K562 (cell line): ENCODE results near the gene PRKCG. TPM values are rescaled to one million over a fixed set of nuclear protein-coding genes. Genes with fewer than 3 reads are reported as not detected.

Experiments
- ATAC-seq: fragments of 200-7000 bp; cut with Tn5 transposase; 3 replicates; pipeline ENCODE4 v1.9.1; 2020; ENCODE audit warnings: moderate library complexity
- BruUV-seq: library from RNA; stranded (reverse); fragments of 400-500 nt; replicated peaks from 2 replicates; lab custom pipeline; 2021; lab: Mats Ljungman, UMichigan
- CTCF ChIA-PET: fragments of 300-600 bp; formaldehyde crosslinking; extraction: SDS; loops from one replicate; lab custom pipeline; 2021; ENCODE audit warnings: low intra/inter-chr PET ratio; lab: Yijun Ruan, JAX
- POLR2A ChIA-PET: fragments of 300-600, 350-650 bp; sonication (Branson Sonifier 250); formaldehyde crosslinking; extraction: SDS; loops from one replicate; lab custom pipeline; 2021; ENCODE audit warnings: antibody characterized with exemption, inconsistent platforms; lab: Yijun Ruan, JAX
- DNase-seq, 4 experiments: peaks; one replicate each; pipeline versions ENCODE4 v3.0.0 to v3.0.0-alpha.2; 2011 to 2018; ENCODE audit warnings: low spot score in 3 of 4, mixed read lengths in 3 of 4; ENCODE audit errors: extremely low read depth in 1 of 4
- FAIRE-seq: peaks from 2 replicates; lab custom pipeline; 2011; peaks lifted over from hg19 to GRCh38; lab: Jason Lieb, UNC
- H2AFZ ChIP-seq: 2 replicates; pipeline ENCODE4 v1.6.0; 2011; ENCODE audit warnings: low read depth, low read length, control low read depth, inconsistent platforms
- H3K27ac ChIP-seq: fragments of 200-600 bp; 3 replicates; pipeline ENCODE4 v1.8.0; 2011; ENCODE audit warnings: low read depth, mild to moderate bottlenecking, control low read depth, inconsistent platforms, low read length, moderate library complexity, mixed read lengths; ENCODE audit errors: extremely low read depth
- H3K27me3 ChIP-seq, 2 experiments: fragments of 300-600 bp in 1 of 2; 2 replicates in 1 of 2; 3 replicates in 1 of 2; pipeline versions ENCODE4 v1.6.0 to v1.8.0; 2011; ENCODE audit warnings: inconsistent platforms in 2 of 2, low read length in 2 of 2, mild to moderate bottlenecking in 1 of 2, mixed read lengths in 1 of 2, moderate library complexity in 1 of 2; ENCODE audit not compliant: control insufficient read depth in 2 of 2, insufficient read depth in 2 of 2
- H3K36me3 ChIP-seq: fragments of 300-600 bp; 3 replicates; pipeline ENCODE4 v1.8.0; 2011; ENCODE audit warnings: mild to moderate bottlenecking, low read length, inconsistent platforms; ENCODE audit not compliant: control insufficient read depth, insufficient read depth
- H3K4me1 ChIP-seq, 2 experiments: fragments of 200-600 bp in 1 of 2; replicated peaks in 1 of 2; 2 replicates in 1 of 2; 3 replicates in 1 of 2; pipeline versions ENCODE4 v1.5.1 to v1.8.0; 2011; ENCODE audit warnings: inconsistent platforms in 2 of 2, low read length in 2 of 2, mild to moderate bottlenecking in 1 of 2, mixed read lengths in 1 of 2, moderate library complexity in 1 of 2; ENCODE audit not compliant: control insufficient read depth in 2 of 2, insufficient read depth in 2 of 2
- H3K4me2 ChIP-seq: 2 replicates; pipeline ENCODE4 v1.6.1; 2011; ENCODE audit warnings: low read length, control low read depth, inconsistent platforms, mixed read lengths; ENCODE audit not compliant: insufficient read depth
- H3K4me3 ChIP-seq: fragments of 200-600 bp; sonication (generic), shearing (Covaris generic); 2 replicates; pipeline ENCODE4 v1.5.1; 2016; ENCODE audit warnings: control low read depth, inconsistent platforms
- H3K79me2 ChIP-seq: fragments of 200-600 bp; 3 replicates; pipeline ENCODE4 v1.8.0; 2011; ENCODE audit warnings: low read length, inconsistent platforms; ENCODE audit not compliant: control insufficient read depth, insufficient read depth
- H3K9ac ChIP-seq, 2 experiments: 2 replicates each; pipeline versions ENCODE4 v1.6.0 to v1.6.1; 2011; ENCODE audit warnings: low read depth in 2 of 2, low read length in 2 of 2, control low read depth in 1 of 2, inconsistent platforms in 1 of 2, mild to moderate bottlenecking in 1 of 2, mixed read lengths in 1 of 2; ENCODE audit not compliant: insufficient read depth in 1 of 2
- H3K9me1 ChIP-seq: one replicate; pipeline ENCODE4 v1.6.0; 2011; ENCODE audit warnings: inconsistent platforms, mild to moderate bottlenecking, low read length, moderate library complexity; ENCODE audit not compliant: control insufficient read depth, insufficient read depth
- H3K9me3 ChIP-seq: replicated peaks from 2 replicates; pipeline ENCODE4 v1.5.1; 2011; ENCODE audit warnings: low read depth, low read length, inconsistent platforms; ENCODE audit not compliant: control insufficient read depth, insufficient read depth
- H4K20me1 ChIP-seq: replicated peaks from 2 replicates; pipeline ENCODE4 v1.6.1; 2011; ENCODE audit warnings: low read length, inconsistent platforms, mixed read lengths; ENCODE audit not compliant: control insufficient read depth, insufficient read depth
- EHMT2 ChIP-seq: fragments of 450-650 bp; IDR thresholded peaks from 2 replicates; pipeline ENCODE4 v1.6.1; 2018; ENCODE audit warnings: antibody characterized with exemption
- KLF16 ChIP-seq: IDR thresholded peaks from 2 replicates; pipeline ENCODE4 v1.6.1; 2016; ENCODE audit warnings: antibody characterized with exemption
- MIER1 ChIP-seq: fragments of 450-650 bp; IDR thresholded peaks from 2 replicates; pipeline ENCODE4 v1.6.1; 2016; ENCODE audit warnings: antibody characterized with exemption, mild to moderate bottlenecking, low read depth
- REST ChIP-seq, 2 experiments: fragments of 450-650 bp; formaldehyde crosslinking in 1 of 2; IDR thresholded peaks; 2 replicates each; pipeline versions ENCODE4 v1.4.0 to v1.6.1; 2014 to 2020; ENCODE audit warnings: mild to moderate bottlenecking in 2 of 2, borderline replicate concordance in 1 of 2, low read depth in 1 of 2
- WGBS: fragments of 100-300 bp; shearing (Covaris generic); methylation state at CpG from one replicate; pipeline ENCODE4 v1.1.6; 2016; ENCODE audit warnings: low coverage, mixed read lengths; ENCODE audit not compliant: insufficient coverage; ENCODE audit errors: missing lambda C conversion rate; 5-methylcytosine and 5-hydroxymethylcytosine counted together
- in situ Hi-C: fragments of 300-500 bp; cut with MboI; formaldehyde crosslinking; loops from 4 replicates; pipeline ENCODE4 v1.15.0; 2018; ENCODE audit warnings: inconsistent platforms, mixed read lengths
- intact Hi-C: fragments of 100-400 bp; cut with micrococcal nuclease; formaldehyde crosslinking; loops from 2 replicates; pipeline ENCODE4 v1.14.2; 2022
- polyA plus RNA-seq, 8 experiments: library from polyadenylated mRNA; depleted of rRNA in 4 of 8; stranded (reverse) in 5 of 8; unstranded in 3 of 8; fragments of >200 nt; fragmentation: Nextera tagmentation in 2 of 8; fragmentation: Illumina TruSeq in 1 of 8; extraction: Ambion mirVana in 2 of 8; extraction: Trizol in 1 of 8; gene quantifications; 2 replicates each; pipeline versions ENCODE4 v1.2.1 to v1.2.3, GENCODE V29; 2011 to 2014; ENCODE audit warnings: inconsistent platforms in 1 of 8, missing spikeins in 1 of 8
- total RNA-seq, 7 experiments: library from RNA; depleted of rRNA in 6 of 7; stranded (reverse); fragments of >200 nt in 6 of 7; fragmentation: Illumina TruSeq in 2 of 7; extraction: Trizol in 2 of 7; gene quantifications; 2 replicates each; pipeline versions ENCODE4 v1.2.1 to v1.2.3, GENCODE V29; 2011 to 2021; ENCODE audit warnings: low replicate concordance in 1 of 7

The PRKCG gene
- total and polyA plus RNA-seq, 9 of the 15 experiments (the other 6 are each of a cell fraction or from before 2014, with no cell fraction given): not detected

GRCh38 chr19:53896682-53897081 lies 14.7 kb downstream of the PRKCG start:
- no TSS peak for BruUV-seq
- 0% methylated on average over 4 of the region's 4 CpGs for WGBS
- intact Hi-C loops: no loop called here

More at GRCh38 chr19:53896682-53897081, 14.7 kb downstream of the PRKCG start:
- no peaks in the 10 kb centered on the region for H3K9me1 ChIP-seq
- no peaks in the 10 kb centered on the region for H3K36me3 ChIP-seq
- no peak overlapping the region for H3K4me2 ChIP-seq
- no peak overlapping the region for H3K9ac ChIP-seq
- in situ Hi-C loops: no loop called here
- TF ChIP-seq REST (IDR thresholded peaks at IDR 0.05; ENCODE audit: borderline replicate concordance) (peak; percentile 87), REST (CRISPR knock-in tag; IDR thresholded peaks at IDR 0.05; ENCODE audit: low read depth) (no peak), MIER1 (peak; percentile 68), EHMT2 (peak; percentile 79), KLF16 (no peak)
- TF ChIP-seq, all 486 proteins: peak for 3
- Histone ChIP-seq H3K79me2 (no peaks in the 10 kb centered on the region), H4K20me1 (peaks cover 6% of the 10 kb centered on the region; the same call in 1 of the 2 replicates), H3K27me3 (peaks cover 6 to 59% of the 10 kb centered on the region in 2 experiments; a peak in 4 of 5 replicates), H3K4me3 (no peak overlapping the region), H3K4me1 (peaks cover 3 to 20% of the 10 kb centered on the region in 2 experiments; a peak in 3 of 5 replicates), H2AFZ (no peak overlapping the region), H3K27ac (no peak overlapping the region), H3K9me3 (no peaks in the 10 kb centered on the region)
- CTCF ChIA-PET: no interaction called here
- FAIRE-seq (no peak), ATAC-seq (no peak), DNase-seq (no peak)
- POLR2A ChIA-PET: interaction anchor here (0.8 kb wide), 1 partner anchor 23 kb away, joined by 3 read pairs; no protein-coding TSS in a partner anchor
